HEK293T (cell line): ENCODE measurements around the gene PABPN1.

Source experiments
- CTCF ChIA-PET: fragments of 350-600 bp; formaldehyde crosslinking; extraction: SDS; loops from one replicate; lab custom pipeline; 2021; ENCODE audit warnings: antibody characterized with exemption, inconsistent platforms; lab: Yijun Ruan, JAX
- POLR2A ChIA-PET: fragments of 350-600 bp; formaldehyde crosslinking; extraction: SDS; loops from one replicate; lab custom pipeline; 2020; ENCODE audit warnings: antibody characterized with exemption, inconsistent platforms; lab: Yijun Ruan, JAX
- DNase-seq: peaks from one replicate; pipeline ENCODE4 v3.0.0; 2012; ENCODE audit warnings: mixed read lengths; ENCODE audit errors: extremely low spot score
- ARNT ChIP-seq: fragments of 450-650 bp; IDR thresholded peaks from 2 replicates; pipeline ENCODE4 v1.6.1; 2017; ENCODE audit warnings: mild to moderate bottlenecking
- BHLHE40 ChIP-seq: fragments of 450-650 bp; IDR thresholded peaks from 2 replicates; pipeline ENCODE4 v1.6.1; 2016; ENCODE audit warnings: mild to moderate bottlenecking, moderate library complexity, borderline replicate concordance
- CTBP1 ChIP-seq: fragments of 450-650 bp; IDR thresholded peaks from 2 replicates; pipeline ENCODE4 v1.6.1; 2016; ENCODE audit warnings: borderline replicate concordance
- FOXA1 ChIP-seq: fragments of 450-650 bp; IDR thresholded peaks from 2 replicates; pipeline ENCODE4 v1.6.1; 2016; ENCODE audit warnings: mild to moderate bottlenecking
- FOXM1 ChIP-seq: fragments of 450-650 bp; IDR thresholded peaks from 2 replicates; pipeline ENCODE4 v1.6.1; 2017; ENCODE audit warnings: mild to moderate bottlenecking, borderline replicate concordance
- HDGF ChIP-seq: fragments of 450-650 bp; IDR thresholded peaks from 2 replicates; pipeline ENCODE4 v1.6.1; 2017; ENCODE audit warnings: antibody characterized with exemption, borderline replicate concordance
- L3MBTL2 ChIP-seq: fragments of 450-650 bp; conservative IDR thresholded peaks from 2 replicates; pipeline ENCODE4 v1.6.1; 2016; ENCODE audit warnings: mild to moderate bottlenecking
- LEF1 ChIP-seq: fragments of 450-650 bp; IDR thresholded peaks from 2 replicates; pipeline ENCODE4 v1.6.1; 2017; ENCODE audit warnings: mild to moderate bottlenecking, borderline replicate concordance
- NFRKB ChIP-seq: fragments of 450-650 bp; IDR thresholded peaks from 2 replicates; pipeline ENCODE4 v1.6.1; 2016; ENCODE audit warnings: mild to moderate bottlenecking, moderate library complexity
- PKNOX1 ChIP-seq: fragments of 450-650 bp; IDR thresholded peaks from 2 replicates; pipeline ENCODE4 v1.6.1; 2016
- SUZ12 ChIP-seq: fragments of 450-650 bp; IDR thresholded peaks from 2 replicates; pipeline ENCODE4 v1.6.1; 2016; ENCODE audit warnings: mild to moderate bottlenecking
- TARDBP ChIP-seq: fragments of 450-650 bp; IDR thresholded peaks from 2 replicates; pipeline ENCODE4 v1.6.1; 2016
- ZNF384 ChIP-seq: fragments of 450-650 bp; IDR thresholded peaks from 2 replicates; pipeline ENCODE4 v1.6.1; 2016

The PABPN1 gene

GRCh38 chr14:23300687-23301223, 20.5 kb upstream of the PABPN1 start:
- DNase-seq: no peak
- POLR2A ChIA-PET: interaction anchor here (1.1 to 9.6 kb wide), 8 partner anchors 10 to 813 kb away, joined by 3 to 256 read pairs (median 10); partner anchors contain the start of genes ACIN1, C14orf119, DCAF11 and HOMEZ
- no peak for TF ChIP-seq LEF1
- CTCF ChIA-PET: interaction anchor here (0.6 to 1.5 kb wide), 10 partner anchors 11 to 1495 kb away, joined by 3 to 5 read pairs (median 4); partner anchors contain the start of genes HOMEZ and PABPN1

- TF ChIP-seq LEF1: 0 out of 2 replicates have a peak, but pooled peaks have one; percentile 73
- TF ChIP-seq PKNOX1: no peak
- no peak for TF ChIP-seq FOXA1
- no peak for TF ChIP-seq ZNF384
- no peak for TF ChIP-seq BHLHE40
- TF ChIP-seq ARNT: peak; percentile 58
- TF ChIP-seq SUZ12: no peak
- TF ChIP-seq TARDBP: no peak
- TF ChIP-seq CTBP1: no peak
- peak; percentile 69 for TF ChIP-seq L3MBTL2
- no peak for TF ChIP-seq FOXM1
- TF ChIP-seq HDGF: no peak
- TF ChIP-seq NFRKB: no peak
Measured at GRCh38 chr14:23301288-23301968, 19.8 kb upstream of the PABPN1 start.

GRCh38 chr14:23301969-23302289, 19.3 kb upstream of the PABPN1 start:
- ChIA-PET CTCF (interaction anchor here (1.2 kb wide), 1 partner anchor 15 kb away, joined by 4 read pairs; the partner anchor contains the start of gene HOMEZ), POLR2A (interaction anchor here (0.7 to 9.6 kb wide), 16 partner anchors 9 to 812 kb away, joined by 3 to 256 read pairs (median 6); partner anchors contain the start of genes ACIN1, C14orf119, DCAF11 and HOMEZ)
- TF ChIP-seq PKNOX1: no peak
- peak; percentile 87 for TF ChIP-seq L3MBTL2
- no peak for TF ChIP-seq NFRKB
- DNase-seq: no peak

More at GRCh38 chr14:23301288-23301968, 19.8 kb upstream of the PABPN1 start:
- CTCF ChIA-PET: interaction anchor here (0.6 to 1.5 kb wide), 7 partner anchors 12 to 1495 kb away, joined by 3 to 5 read pairs (median 4); partner anchors contain the start of gene HOMEZ
- POLR2A ChIA-PET: interaction anchor here (0.7 to 9.6 kb wide), 15 partner anchors 10 to 813 kb away, joined by 3 to 256 read pairs (median 8); partner anchors contain the start of genes ACIN1, C14orf119, DCAF11 and HOMEZ
- peak; percentile 93 for DNase-seq

GRCh38 chr14:23302290-23303225, 18.7 kb upstream of the PABPN1 start, which contains the start of gene PPP1R3E:
Gene PPP1R3E, minus strand, starts transcription at chr14:23302859. Its CDS starts 283 bp downstream, at chr14:23302576.
- ChIA-PET CTCF (interaction anchor here (1.1 kb wide), 1 partner anchor 234 kb away, joined by 3 read pairs; no protein-coding TSS in a partner anchor), POLR2A (interaction anchor here (0.6 to 9.6 kb wide), 20 partner anchors 9 to 812 kb away, joined by 3 to 256 read pairs (median 4); partner anchors contain the start of genes ACIN1, C14orf119, DCAF11 and HOMEZ)
- TF ChIP-seq L3MBTL2 (peak; percentile 73), PKNOX1 (no peak), FOXA1 (no peak), HDGF (no peak)
- peak; percentile 33 for DNase-seq

GRCh38 chr14:23306412-23307145, 14.7 kb upstream of the PABPN1 start, which contains the start of gene BCL2L2:
Gene BCL2L2, plus strand, starts transcription at chr14:23306833. Its CDS starts 935 bp downstream, at chr14:23307768.
- peak; percentile 74 for DNase-seq
- no peak for TF ChIP-seq CTBP1
- no peak for TF ChIP-seq HDGF
- TF ChIP-seq ZNF384: no peak
- ChIA-PET POLR2A (interaction anchor here (0.6 to 9.6 kb wide), 9 partner anchors 14 to 854 kb away, joined by 3 to 256 read pairs (median 5); partner anchors contain the start of genes HOMEZ, PABPN1 and SLC22A17), CTCF (interaction anchor here (2.2 kb wide), 1 partner anchor 15 kb away, joined by 8 read pairs; the partner anchor contains the start of gene PABPN1)
